AG04449 (cell line): Measurements from ENCODE around the gene LAMB3.

ENCODE experiments used
- CTCF ChIA-PET: fragments of 350-600 bp; formaldehyde crosslinking; extraction: SDS; loops from one replicate; lab custom pipeline; 2021; ENCODE audit warnings: antibody characterized with exemption; lab: Yijun Ruan, JAX
- POLR2A ChIA-PET: fragments of 400-600, 350-600 bp; formaldehyde crosslinking; extraction: SDS; loops from one replicate; lab custom pipeline; 2020; ENCODE audit warnings: antibody characterized with exemption, inconsistent platforms; lab: Yijun Ruan, JAX
- DNase-seq: peaks from one replicate; pipeline ENCODE4 v3.0.0-alpha.2; 2010; ENCODE audit warnings: low read depth, low spot score
- H3K4me3 ChIP-seq: 2 replicates; pipeline ENCODE4 v1.5.1; 2011; ENCODE audit warnings: low read depth, mild to moderate bottlenecking, control low read depth, low read length
- TF ChIP-seq, protein P1 (sequence below): IDR thresholded peaks from one replicate; pipeline ENCODE4 v1.5.1; 2011; ENCODE audit warnings: mild to moderate bottlenecking, moderate library complexity, low read length, control low read depth, inconsistent platforms; ENCODE audit not compliant: insufficient read depth; ENCODE audit errors: missing control alignments

The LAMB3 gene

DNA sequence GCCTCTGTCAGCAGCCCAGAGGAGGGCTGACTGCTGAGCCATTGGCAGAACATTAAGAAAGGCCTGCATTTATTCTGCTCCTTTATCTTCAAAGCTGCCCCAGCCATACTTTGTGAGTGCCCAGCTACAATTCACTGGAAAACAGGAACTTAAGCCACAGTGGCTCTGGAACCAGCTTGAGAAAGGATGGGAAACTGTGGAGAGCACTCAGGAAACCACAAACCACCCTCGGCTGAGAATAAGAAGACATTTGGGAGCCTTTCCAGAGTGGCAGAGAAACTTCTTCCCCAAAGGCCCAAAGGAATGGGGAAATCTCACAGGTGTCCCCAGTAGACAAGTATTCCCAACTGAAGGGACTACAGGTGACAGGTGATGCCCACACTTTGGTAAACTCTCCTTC is 1.8 kb downstream of the LAMB3 start:
- no peak for DNase-seq
- TF ChIP-seq, protein P1, sequence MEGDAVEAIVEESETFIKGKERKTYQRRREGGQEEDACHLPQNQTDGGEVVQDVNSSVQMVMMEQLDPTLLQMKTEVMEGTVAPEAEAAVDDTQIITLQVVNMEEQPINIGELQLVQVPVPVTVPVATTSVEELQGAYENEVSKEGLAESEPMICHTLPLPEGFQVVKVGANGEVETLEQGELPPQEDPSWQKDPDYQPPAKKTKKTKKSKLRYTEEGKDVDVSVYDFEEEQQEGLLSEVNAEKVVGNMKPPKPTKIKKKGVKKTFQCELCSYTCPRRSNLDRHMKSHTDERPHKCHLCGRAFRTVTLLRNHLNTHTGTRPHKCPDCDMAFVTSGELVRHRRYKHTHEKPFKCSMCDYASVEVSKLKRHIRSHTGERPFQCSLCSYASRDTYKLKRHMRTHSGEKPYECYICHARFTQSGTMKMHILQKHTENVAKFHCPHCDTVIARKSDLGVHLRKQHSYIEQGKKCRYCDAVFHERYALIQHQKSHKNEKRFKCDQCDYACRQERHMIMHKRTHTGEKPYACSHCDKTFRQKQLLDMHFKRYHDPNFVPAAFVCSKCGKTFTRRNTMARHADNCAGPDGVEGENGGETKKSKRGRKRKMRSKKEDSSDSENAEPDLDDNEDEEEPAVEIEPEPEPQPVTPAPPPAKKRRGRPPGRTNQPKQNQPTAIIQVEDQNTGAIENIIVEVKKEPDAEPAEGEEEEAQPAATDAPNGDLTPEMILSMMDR, result no peak
- no peak overlapping the region for H3K4me3 ChIP-seq
- CTCF ChIA-PET, result interaction anchor here (1.0 to 5.7 kb wide), 9 partner anchors 8 to 83 kb away, joined by 3 to 48 read pairs (median 6); partner anchors contain the start of gene CAMK1G
- POLR2A ChIA-PET, result no interaction called here

DNA sequence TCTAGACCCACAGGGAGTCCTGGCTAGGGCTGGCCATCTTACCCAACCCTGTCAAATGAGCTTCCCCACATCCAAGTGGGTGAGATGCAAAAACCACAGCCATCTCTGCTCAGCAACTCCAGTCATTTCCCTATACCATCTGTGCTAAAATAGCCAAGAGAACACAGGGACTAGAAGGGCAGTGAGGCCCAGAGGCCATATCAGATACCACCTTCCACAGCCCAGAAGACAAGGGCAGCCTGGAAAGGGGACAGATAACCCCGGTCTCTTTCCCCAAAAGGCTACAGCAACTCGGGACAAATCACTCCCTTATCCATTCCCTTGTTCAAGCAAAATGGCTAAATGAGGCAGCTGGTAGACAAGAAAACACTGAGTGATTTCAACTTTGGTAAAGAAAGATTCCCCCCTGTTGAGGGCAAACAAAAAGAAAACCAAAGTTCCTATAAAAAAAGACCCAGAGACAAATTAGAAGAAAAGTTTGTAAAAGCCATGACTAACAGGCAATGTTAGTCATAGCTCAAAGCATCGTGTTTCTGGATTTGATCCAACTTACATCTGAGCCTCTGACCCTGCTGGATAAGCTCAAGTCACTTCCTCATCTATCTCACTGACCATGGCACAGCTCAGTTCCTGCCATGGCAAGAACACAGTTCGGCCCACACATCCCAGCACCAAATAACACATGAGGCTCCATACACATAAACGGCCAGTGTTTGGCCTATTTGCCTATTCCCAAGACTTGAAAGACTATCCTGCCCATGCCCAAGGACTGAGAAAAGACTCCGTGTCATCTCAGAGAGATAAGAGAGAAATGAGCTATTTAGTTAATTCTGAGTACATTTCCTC is 3.1 kb downstream of the LAMB3 start:
- ChIA-PET POLR2A (interaction anchor here (0.7 to 0.8 kb wide), 3 partner anchors 38 to 734 kb away, joined by 3 read pairs; no protein-coding TSS in a partner anchor), CTCF (interaction anchor here (0.7 to 5.7 kb wide), 16 partner anchors 9 to 96 kb away, joined by 3 to 48 read pairs (median 4); partner anchors contain the start of gene CAMK1G)
- no peak overlapping the region for H3K4me3 ChIP-seq
- TF ChIP-seq, protein P1, result no peak
- peak; percentile 75 for DNase-seq

DNA sequence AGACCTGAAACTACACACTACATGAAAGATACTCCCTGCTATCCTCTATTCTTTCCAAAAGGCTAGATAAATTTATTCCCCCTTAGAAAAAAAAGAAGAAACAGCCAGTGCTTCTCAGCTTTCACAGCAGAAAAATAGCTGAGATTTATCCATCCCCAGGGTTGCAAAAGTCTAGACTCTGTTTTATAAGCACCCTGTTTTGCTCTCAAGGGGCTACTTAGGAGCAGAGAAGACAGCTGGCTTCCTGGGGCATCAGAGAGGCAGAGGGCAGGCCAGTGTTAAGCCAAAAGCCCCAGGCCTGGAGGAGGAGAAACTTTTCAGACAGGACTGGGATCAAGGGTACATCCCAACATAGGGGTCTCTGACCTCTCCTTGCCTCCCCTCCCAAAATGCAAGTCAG is 3.9 kb downstream of the LAMB3 start:
- POLR2A ChIA-PET, result interaction anchor here (0.7 kb wide), 1 partner anchor 735 kb away, joined by 3 read pairs; no protein-coding TSS in a partner anchor
- no peak for DNase-seq
- CTCF ChIA-PET, result interaction anchor here (1.0 to 5.7 kb wide), 6 partner anchors 9 to 76 kb away, joined by 3 to 48 read pairs (median 8); partner anchors contain the start of gene CAMK1G
- TF ChIP-seq, protein P1, result no peak
- H3K4me3 ChIP-seq, result no peak overlapping the region

DNA sequence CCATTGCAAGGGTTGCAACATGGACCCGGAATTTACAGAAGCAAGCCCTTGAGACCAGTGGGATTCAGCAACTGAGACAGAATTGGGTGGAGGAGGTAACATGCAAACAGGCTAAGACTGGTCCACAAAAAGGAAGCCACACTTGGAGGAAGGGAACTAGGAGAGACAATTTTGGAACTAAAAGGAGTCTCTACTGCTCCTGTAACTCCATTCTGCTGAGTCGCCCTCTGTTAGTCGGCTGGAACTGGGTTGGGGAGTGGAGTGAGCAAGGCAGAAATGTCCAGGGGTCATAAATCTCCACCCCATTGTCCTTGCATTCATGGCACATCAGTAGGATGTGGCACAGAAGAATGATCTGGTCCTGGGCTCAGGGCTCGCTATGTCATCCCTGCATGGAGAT is 5.1 kb downstream of the LAMB3 start:
- TF ChIP-seq, protein P1, result no peak
- CTCF ChIA-PET, result interaction anchor here (1.6 to 5.7 kb wide), 7 partner anchors 10 to 44 kb away, joined by 5 to 48 read pairs (median 8); no protein-coding TSS in a partner anchor
- no peak overlapping the region for H3K4me3 ChIP-seq
- no peak for DNase-seq
- POLR2A ChIA-PET, result no interaction called here

DNA sequence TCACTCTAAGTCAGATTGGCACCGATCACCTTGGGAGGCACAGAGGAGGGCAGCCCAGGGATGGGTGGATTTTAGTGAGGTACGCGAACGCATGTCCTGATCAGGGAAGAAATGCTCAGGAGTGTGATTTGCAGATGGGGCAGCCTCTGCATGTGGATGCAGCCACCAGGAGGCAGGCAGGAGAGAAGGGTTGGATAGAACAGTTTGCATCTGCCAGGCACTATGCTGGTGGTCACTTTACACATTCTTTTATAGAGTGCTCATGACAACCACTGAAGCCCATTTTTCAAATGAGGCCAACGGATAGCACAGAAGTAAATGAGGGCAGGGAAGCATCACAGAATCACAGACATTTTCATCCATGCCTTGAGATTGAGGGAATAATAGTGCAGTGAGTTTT is 5.7 kb downstream of the LAMB3 start:
- no peak for DNase-seq
- ChIA-PET CTCF (interaction anchor here (0.7 to 5.7 kb wide), 13 partner anchors 9 to 70 kb away, joined by 3 to 48 read pairs (median 6); no protein-coding TSS in a partner anchor), POLR2A (no interaction called here)
- no peak overlapping the region for H3K4me3 ChIP-seq
- TF ChIP-seq, protein P1, result peak; percentile 58
